GM19372 (cell line): ENCODE data around the gene PNMA6E.

Source experiments
- ATAC-seq: cut with Tn5 transposase; IDR thresholded peaks from one replicate; pipeline ENCODE4 v1.9.1; 2021; ENCODE audit warnings: mild to moderate bottlenecking, low read depth, moderate library complexity; ENCODE audit not compliant: unreplicated experiment

PNMA6E gene

DNA sequence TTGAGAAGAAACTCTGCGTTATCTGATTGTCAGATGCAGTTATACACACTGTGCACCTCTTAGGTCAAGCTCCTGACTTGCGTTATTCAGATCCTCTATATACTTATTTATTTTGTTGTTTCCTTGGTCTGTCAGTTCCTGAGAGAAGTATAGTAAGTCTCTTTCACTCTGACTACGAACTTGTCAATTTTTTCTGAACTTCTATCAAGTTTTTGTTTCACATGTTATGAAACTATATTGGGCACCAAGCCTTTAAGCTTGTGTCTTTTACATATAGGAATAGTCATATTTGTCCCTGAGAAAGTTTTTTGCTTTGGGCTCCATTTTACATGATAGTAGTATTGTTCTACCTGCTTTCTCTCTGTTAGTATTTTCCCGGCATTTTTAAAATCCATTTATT lies 35.5 kb downstream of the PNMA6E start:
- no peak for ATAC-seq

DNA sequence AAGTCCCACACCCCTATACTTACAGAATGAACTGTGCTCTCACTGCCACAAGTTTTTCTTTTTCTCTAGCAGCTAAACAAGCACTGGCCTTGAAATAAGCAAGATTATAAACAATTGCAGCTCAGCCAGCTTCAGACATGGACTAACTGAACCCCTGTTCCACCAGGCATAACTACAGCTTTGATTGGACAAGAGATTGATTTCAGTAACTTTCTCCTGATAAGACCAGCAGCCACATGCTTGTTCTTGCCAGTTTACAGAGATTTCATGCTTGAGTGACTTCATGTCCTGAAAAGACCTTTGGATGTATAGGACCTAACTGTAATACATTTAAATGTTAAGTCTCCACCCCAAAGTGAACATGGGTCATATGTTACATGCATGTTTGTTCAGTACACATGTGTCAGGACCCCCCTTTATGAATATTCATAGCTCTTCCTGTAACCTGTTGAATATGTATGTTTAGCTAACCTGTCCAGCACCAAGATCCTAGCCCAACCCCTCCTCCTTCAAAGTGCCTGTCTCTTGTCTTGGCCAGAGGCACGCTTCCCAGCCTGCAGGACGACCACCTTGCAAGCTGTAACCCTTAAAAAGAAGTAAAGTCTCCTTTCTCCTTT lies 39.3 kb downstream of the PNMA6E start:
- ATAC-seq = no peak

DNA sequence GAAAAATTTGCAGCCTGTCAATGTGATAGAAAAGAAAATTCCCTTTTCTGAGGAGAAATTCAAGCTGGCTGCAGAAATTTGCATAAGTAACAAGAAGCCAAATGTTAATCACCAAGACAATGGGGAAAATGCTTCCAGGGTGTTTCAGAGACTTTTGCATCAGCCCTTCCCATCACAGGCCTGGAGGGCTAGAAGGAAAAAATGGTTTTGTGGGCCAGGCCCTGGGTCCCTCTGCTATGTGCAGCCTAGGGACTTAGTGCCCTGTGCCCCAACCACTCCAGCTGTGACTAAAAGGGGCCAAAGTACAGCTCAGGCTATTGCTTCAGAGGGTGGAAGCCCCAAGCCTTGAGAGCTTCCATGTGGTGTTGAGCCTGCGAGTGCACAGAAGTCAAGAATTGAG lies 43.3 kb downstream of the PNMA6E start:
- no peak for ATAC-seq

DNA sequence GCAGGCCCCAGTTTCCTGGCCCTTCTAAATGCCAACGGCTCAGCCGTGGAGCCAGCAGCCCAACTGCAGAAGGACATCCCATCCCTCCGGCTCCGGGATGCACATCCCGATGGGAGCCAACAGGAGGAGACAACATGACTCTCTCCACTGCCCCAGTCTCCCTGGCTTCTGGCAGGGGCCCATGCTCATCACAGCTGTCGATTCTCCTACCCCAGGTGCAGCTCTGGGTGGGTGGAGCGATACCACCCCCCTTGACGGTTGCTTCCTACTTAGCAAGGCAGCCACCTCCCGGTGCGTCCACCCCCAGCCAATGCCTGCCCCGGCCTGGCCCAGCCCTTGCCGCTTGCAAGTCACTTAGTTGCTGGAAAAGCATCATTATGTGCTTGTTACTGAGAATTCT lies 47.7 kb downstream of the PNMA6E start:
- ATAC-seq = no peak

DNA sequence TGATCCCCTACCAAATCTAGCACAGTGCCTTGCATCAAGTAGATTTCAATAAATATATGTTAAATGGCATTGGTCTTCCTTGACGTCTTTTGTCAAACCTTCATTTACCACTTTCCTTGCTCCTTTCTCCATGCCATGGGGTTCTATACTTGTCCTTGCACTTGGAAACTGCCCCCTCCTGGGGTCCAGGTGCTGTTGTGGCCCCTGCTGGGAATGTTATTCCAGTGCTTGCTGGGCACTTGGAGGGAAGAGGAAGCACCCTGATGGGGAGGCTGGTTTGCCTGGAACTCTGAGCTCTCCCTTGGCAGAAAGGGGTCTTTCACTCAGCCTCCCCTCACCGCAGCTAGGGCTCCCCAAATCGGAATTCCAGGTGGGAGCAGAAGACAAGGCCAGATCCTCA lies 48.3 kb downstream of the PNMA6E start:
- no peak for ATAC-seq

DNA sequence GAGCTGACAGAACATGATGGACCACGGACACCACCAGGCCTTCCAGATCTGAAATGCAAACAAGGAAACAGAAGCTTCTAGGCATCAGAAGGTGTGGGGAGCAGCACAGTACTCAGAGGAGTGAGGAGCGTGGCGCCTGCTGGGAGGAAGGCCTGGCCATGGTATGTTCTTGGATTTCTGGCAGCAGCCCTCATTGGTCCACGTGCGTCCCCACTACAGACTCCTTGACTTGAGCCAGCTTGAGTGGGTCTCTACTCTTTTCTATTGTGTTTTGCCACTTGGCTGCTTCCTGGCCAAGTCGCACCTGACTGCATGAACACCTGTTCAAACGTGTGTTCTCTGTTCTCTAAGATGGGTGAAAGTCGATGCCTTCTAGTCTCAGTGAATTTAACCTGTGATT lies 49.2 kb downstream of the PNMA6E start:
- no peak for ATAC-seq

DNA sequence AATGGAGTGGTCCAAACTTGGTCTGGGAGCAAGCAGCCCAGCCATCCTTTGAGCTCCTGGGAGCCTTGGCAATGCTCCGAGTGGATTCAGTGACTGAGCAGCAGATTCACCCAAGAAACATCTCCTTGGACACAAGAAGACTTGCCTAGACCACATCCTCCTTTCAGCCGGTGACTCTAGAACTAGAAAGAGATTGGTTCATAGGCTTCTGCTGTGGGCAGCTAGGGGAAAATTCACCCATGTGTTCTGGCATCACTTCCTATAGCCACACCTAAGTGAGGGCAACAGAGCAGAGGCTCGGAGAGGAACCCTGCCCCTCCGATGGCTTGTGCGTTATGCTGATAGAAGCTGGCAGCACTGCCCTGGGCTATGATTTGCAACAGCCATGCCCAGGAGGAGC lies 51.2 kb downstream of the PNMA6E start:
- no peak for ATAC-seq

DNA sequence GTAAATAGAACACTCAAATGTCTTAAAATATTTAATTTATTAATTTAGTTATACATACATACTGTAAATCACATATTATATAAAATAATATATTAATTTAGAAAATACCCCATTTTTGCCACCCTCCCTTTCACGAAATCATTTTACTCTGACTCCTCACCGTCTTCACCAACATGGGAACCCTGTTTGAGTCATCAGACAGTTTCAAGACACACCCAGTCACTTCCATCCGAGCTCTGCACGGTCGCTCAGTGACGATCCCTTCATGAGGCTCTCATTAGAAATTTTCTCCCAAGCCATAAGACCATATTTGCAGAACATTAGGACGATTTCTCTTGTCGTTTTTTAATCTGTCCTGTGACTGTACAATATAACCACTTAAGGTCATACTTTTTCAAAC lies 52.7 kb downstream of the PNMA6E start:
- no peak for ATAC-seq

DNA sequence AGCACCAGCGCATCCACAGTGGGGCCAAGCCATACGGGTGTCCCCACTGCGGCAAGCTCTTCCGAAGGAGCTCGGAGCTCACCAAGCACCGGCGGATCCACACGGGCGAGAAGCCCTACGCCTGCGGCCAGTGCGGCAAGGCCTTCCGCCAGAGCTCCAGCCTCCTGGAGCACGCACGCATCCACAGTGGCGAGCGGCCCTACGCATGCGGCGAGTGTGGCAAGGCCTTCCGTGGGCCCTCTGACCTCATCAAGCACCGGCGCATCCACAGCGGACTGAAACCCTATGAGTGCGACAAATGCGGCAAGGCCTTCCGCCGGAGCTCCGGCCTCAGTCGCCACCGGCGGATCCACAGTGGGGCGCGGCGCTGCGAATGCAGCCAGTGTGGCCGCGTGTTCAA lies 53.6 kb downstream of the PNMA6E start:
- ATAC-seq = no peak
